ENCODE data around the gene AQP5. TPM values are rescaled to one million over a fixed set of nuclear protein-coding genes. Genes with fewer than 3 reads are reported as not detected.
A peak's percentile ranks its signal among the peaks of the same experiment; 100 is the strongest.

The AQP5 gene
- total and polyA plus RNA-seq, 11 donors: 0.20 to 0.78 (median 0.51) TPM; not detected in 4

GRCh38 chr12:49921299-49921698 lies 40.4 kb upstream of the AQP5 start:
- H3K36me3 ChIP-seq: no peaks in the 10 kb centered on the region
- H3K4me1 ChIP-seq: peaks cover 0 to 28% (median 13%) of the 10 kb centered on the region in 12 donors
- no peak for ATAC-seq
- H3K27ac ChIP-seq: peak overlapping the region in 1 of 12 donors; percentile 12
- no peak for DNase-seq
- intact Hi-C loops (cut with DNase I): no loop called here
- H3K27me3 ChIP-seq: peaks cover 0 to 11% (median 0%) of the 10 kb centered on the region in 9 donors
- TF ChIP-seq, protein P1, sequence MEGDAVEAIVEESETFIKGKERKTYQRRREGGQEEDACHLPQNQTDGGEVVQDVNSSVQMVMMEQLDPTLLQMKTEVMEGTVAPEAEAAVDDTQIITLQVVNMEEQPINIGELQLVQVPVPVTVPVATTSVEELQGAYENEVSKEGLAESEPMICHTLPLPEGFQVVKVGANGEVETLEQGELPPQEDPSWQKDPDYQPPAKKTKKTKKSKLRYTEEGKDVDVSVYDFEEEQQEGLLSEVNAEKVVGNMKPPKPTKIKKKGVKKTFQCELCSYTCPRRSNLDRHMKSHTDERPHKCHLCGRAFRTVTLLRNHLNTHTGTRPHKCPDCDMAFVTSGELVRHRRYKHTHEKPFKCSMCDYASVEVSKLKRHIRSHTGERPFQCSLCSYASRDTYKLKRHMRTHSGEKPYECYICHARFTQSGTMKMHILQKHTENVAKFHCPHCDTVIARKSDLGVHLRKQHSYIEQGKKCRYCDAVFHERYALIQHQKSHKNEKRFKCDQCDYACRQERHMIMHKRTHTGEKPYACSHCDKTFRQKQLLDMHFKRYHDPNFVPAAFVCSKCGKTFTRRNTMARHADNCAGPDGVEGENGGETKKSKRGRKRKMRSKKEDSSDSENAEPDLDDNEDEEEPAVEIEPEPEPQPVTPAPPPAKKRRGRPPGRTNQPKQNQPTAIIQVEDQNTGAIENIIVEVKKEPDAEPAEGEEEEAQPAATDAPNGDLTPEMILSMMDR (IDR thresholded peaks at IDR 0.05): no peak
- TF ChIP-seq POLR2A (IDR thresholded peaks at IDR 0.05): no peak
- no peaks in the 10 kb centered on the region for H3K9me3 ChIP-seq
- H3K4me3 ChIP-seq: no peak overlapping the region
- WGBS, 4 donors: 65 to 75% (median 72%) methylated on average over 3 of the region's 3 CpGs

- no peaks in the 10 kb centered on the region for H3K36me3 ChIP-seq
- H3K27me3 ChIP-seq: peaks cover 0 to 11% (median 0%) of the 10 kb centered on the region in 9 donors
- DNase-seq: peak in 1 of 5 donors; percentile 17
- peaks cover 0 to 28% (median 13%) of the 10 kb centered on the region in 12 donors for H3K4me1 ChIP-seq
- H3K27ac ChIP-seq: peak overlapping the region in 3 of 12 donors; percentile 32 to 52 (median 46)
- 73 to 84% (median 80%) methylated on average over 6 of the region's 6 CpGs for WGBS, 4 donors
- TF ChIP-seq, protein P1 (IDR thresholded peaks at IDR 0.05): no peak
- TF ChIP-seq POLR2A (IDR thresholded peaks at IDR 0.05): no peak
- intact Hi-C loops (cut with DNase I): no loop called here
- no peak overlapping the region for H3K4me3 ChIP-seq
- no peak for ATAC-seq
- H3K9me3 ChIP-seq: no peaks in the 10 kb centered on the region
Measured at GRCh38 chr12:49921936-49922335, 39.7 kb upstream of the AQP5 start.

- Histone ChIP-seq H3K27ac (peak overlapping the region in 6 of 12 donors; percentile 3 to 52 (median 36)), H3K9me3 (no peaks in the 10 kb centered on the region), H3K4me1 (peaks cover 0 to 28% (median 13%) of the 10 kb centered on the region in 12 donors), H3K36me3 (no peaks in the 10 kb centered on the region), H3K27me3 (peaks cover 0 to 7% (median 0%) of the 10 kb centered on the region in 9 donors), H3K4me3 (no peak overlapping the region)
- DNase-seq: peak in 3 of 5 donors; percentile 58 to 80 (median 72)
- TF ChIP-seq, protein P1 (IDR thresholded peaks at IDR 0.05): no peak
- no peak for TF ChIP-seq POLR2A (IDR thresholded peaks at IDR 0.05)
- ATAC-seq: peak; percentile 48 to 68 (median 61)
- intact Hi-C loops (cut with DNase I): no loop called here
- 40 to 56% (median 51%) methylated on average over 12 of the region's 12 CpGs for WGBS, 4 donors
Measured at GRCh38 chr12:49922349-49923034, 39.2 kb upstream of the AQP5 start.

DNA sequence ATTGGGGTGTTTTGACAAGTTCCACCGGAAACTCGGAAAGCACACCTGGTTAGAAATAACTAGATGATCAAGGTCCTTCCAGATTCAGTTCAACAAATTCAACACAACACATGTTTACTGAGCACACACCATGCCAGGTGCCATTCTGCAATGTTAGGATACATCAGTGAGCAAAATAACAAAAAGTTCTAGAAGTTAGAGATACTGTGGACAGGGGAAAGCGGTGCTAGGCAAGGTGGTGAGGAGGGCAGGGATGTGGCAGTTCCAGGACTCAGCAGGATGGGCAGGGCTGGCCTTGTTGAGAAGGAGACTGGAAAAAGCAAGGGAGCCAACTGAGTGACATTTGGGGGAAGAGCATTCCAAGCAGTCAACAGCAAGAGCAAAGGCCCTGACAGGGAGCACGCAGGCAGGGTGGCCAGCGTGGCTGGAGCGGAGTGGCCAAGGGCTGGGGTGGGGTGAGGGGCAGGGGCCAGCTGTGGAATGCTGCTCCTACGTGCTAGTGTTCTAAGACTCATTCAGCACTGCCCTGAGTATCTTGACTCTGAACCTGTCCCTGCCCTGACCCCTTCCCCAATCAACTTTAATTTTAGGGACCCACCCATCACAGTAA lies 38.5 kb upstream of the AQP5 start:
- Histone ChIP-seq H3K4me3 (no peak overlapping the region), H3K9me3 (no peaks in the 10 kb centered on the region), H3K27ac (peak overlapping the region in 5 of 12 donors; percentile 3 to 52 (median 41)), H3K36me3 (no peaks in the 10 kb centered on the region), H3K4me1 (peaks cover 0 to 28% (median 13%) of the 10 kb centered on the region in 12 donors), H3K27me3 (peaks cover 0 to 4% (median 0%) of the 10 kb centered on the region in 9 donors)
- ATAC-seq (peak in 3 of 4 donors; percentile 21 to 73 (median 62)), DNase-seq (peak in 2 of 5 donors; percentile 64 to 68)
- intact Hi-C loops (cut with DNase I): no loop called here
- TF ChIP-seq, protein P1 (IDR thresholded peaks at IDR 0.05): no peak
- no peak for TF ChIP-seq POLR2A (IDR thresholded peaks at IDR 0.05)
- WGBS, 4 donors: 73 to 83% (median 80%) methylated on average over 7 of the region's 7 CpGs
